Measurements from ENCODE around the gene SSU72. TPM values are rescaled to one million over a fixed set of nuclear protein-coding genes. Genes with fewer than 3 reads are reported as not detected.
A peak's percentile ranks its signal among the peaks of the same experiment; 100 is the strongest.
"Not testable (repeated sequence)": the region's sequence is repeated elsewhere in the genome, so short reads cannot be mapped to it uniquely, and the experiment has no call there.

The SSU72 gene
- total RNA-seq, 1 experiment from 2014 or later: 112 TPM

GRCh38 chr1:1511533-1512285, 63.0 kb downstream of the SSU72 start, which contains the start of gene ATAD3A:
ATAD3A (plus strand) TSS chr1:1512162; CDS start chr1:1512269, 107 bp downstream.
- peak; percentile 94 for DNase-seq (ENCODE audit: extremely low read depth, low read depth)

GRCh38 chr1:1510912-1511532, 63.6 kb downstream of the SSU72 start:
- no peak for DNase-seq (ENCODE audit: extremely low read depth, low read depth)

- DNase-seq (ENCODE audit: extremely low read depth, low read depth): not testable (repeated sequence)
Measured at GRCh38 chr1:1509465-1509850, 65.2 kb downstream of the SSU72 start.

- not testable (repeated sequence) for DNase-seq (ENCODE audit: extremely low read depth, low read depth)
Measured at GRCh38 chr1:1508775-1509464, 65.7 kb downstream of the SSU72 start.

- no peak for DNase-seq (ENCODE audit: extremely low read depth, low read depth)
Measured at GRCh38 chr1:1507305-1507704, 67.4 kb downstream of the SSU72 start.

- DNase-seq (ENCODE audit: extremely low read depth, low read depth): not testable (repeated sequence)
Measured at GRCh38 chr1:1505801-1506200, 68.9 kb downstream of the SSU72 start.

- peak; percentile 26 for DNase-seq (ENCODE audit: extremely low read depth, low read depth)
Measured at GRCh38 chr1:1505366-1505798, 69.3 kb downstream of the SSU72 start.

GRCh38 chr1:1504777-1505365, 69.8 kb downstream of the SSU72 start:
- DNase-seq (ENCODE audit: extremely low read depth, low read depth): peak; percentile 59

- not testable (repeated sequence) for DNase-seq (ENCODE audit: extremely low read depth, low read depth)
Measured at GRCh38 chr1:1495461-1495975, 79.1 kb downstream of the SSU72 start.

- not testable (repeated sequence) for DNase-seq (ENCODE audit: extremely low read depth, low read depth)
Measured at GRCh38 chr1:1494311-1494710, 80.4 kb downstream of the SSU72 start.

Other genes with a start within 250 kb of the SSU72 start
- 0.30 and 0.66 TPM in 2 replicates for gene TAS1R3, start 243.6 kb downstream of the SSU72 start, total RNA-seq (2014; rRNA removed; shearing (Covaris generic))
- 53.7 and 55.3 TPM in 2 replicates for gene DVL1, start 225.4 kb downstream of the SSU72 start, total RNA-seq (2014; rRNA removed; shearing (Covaris generic))
- gene MXRA8, start 216.3 kb downstream of the SSU72 start, total RNA-seq (2014; rRNA removed; shearing (Covaris generic)): not detected in 2 replicates
- 103 and 128 TPM in 2 replicates for gene AURKAIP1, start 199.7 kb downstream of the SSU72 start, total RNA-seq (2014; rRNA removed; shearing (Covaris generic))
- gene CCNL2, start 175.5 kb downstream of the SSU72 start, total RNA-seq (2014; rRNA removed; shearing (Covaris generic)): 70.1 and 110 TPM in 2 replicates
- gene MRPL20, start 167.6 kb downstream of the SSU72 start, total RNA-seq (2014; rRNA removed; shearing (Covaris generic)): 132 and 136 TPM in 2 replicates
- 0.15 TPM in 1 of 2 replicates, not detected in the other for gene ANKRD65, start 153.6 kb downstream of the SSU72 start, total RNA-seq (2014; rRNA removed; shearing (Covaris generic))
- gene VWA1, start 139.2 kb downstream of the SSU72 start, total RNA-seq (2014; rRNA removed; shearing (Covaris generic)): 5.0 and 8.0 TPM in 2 replicates
- gene ATAD3C, start 125.2 kb downstream of the SSU72 start, total RNA-seq (2014; rRNA removed; shearing (Covaris generic)): 0.05 and 0.06 TPM in 2 replicates
- 15.4 and 21.1 TPM in 2 replicates for gene ATAD3B, start 103.1 kb downstream of the SSU72 start, total RNA-seq (2014; rRNA removed; shearing (Covaris generic))
- 24.5 and 25.9 TPM in 2 replicates for gene ATAD3A, start 62.7 kb downstream of the SSU72 start, total RNA-seq (2014; rRNA removed; shearing (Covaris generic))
- gene TMEM240, start 34.2 kb downstream of the SSU72 start, total RNA-seq (2014; rRNA removed; shearing (Covaris generic)): 0.67 TPM in 1 of 2 replicates, not detected in the other
- gene FNDC10, start 25.3 kb upstream of the SSU72 start, total RNA-seq (2014; rRNA removed; shearing (Covaris generic)): 2.0 and 2.2 TPM in 2 replicates
- 18.9 and 19.0 TPM in 2 replicates for gene MIB2, start 40.6 kb upstream of the SSU72 start, total RNA-seq (2014; rRNA removed; shearing (Covaris generic))
- gene MMP23B, start 57.3 kb upstream of the SSU72 start, total RNA-seq (2014; rRNA removed; shearing (Covaris generic)): 0.15 and 0.78 TPM in 2 replicates
- 8.7 and 11.3 TPM in 2 replicates for gene CDK11B, start 84.1 kb upstream of the SSU72 start, total RNA-seq (2014; rRNA removed; shearing (Covaris generic))
- gene SLC35E2B, start 117.9 kb upstream of the SSU72 start, total RNA-seq (2014; rRNA removed; shearing (Covaris generic)): 17.6 and 20.1 TPM in 2 replicates
- gene CDK11A, start 149.5 kb upstream of the SSU72 start, total RNA-seq (2014; rRNA removed; shearing (Covaris generic)): 11.5 and 17.3 TPM in 2 replicates
- gene NADK, start 203.6 kb upstream of the SSU72 start, total RNA-seq (2014; rRNA removed; shearing (Covaris generic)): 41.3 and 48.5 TPM in 2 replicates